ENCODE data around the gene PGLYRP1.

Gene PGLYRP1

GRCh38 chr19:46016426-46017094, 6.3 kb downstream of the PGLYRP1 start:
- peak overlapping the region; percentile 52 for H3K4me3 ChIP-seq (replicated peaks; ENCODE audit: low read depth, low read length)
- TF ChIP-seq, protein P1, sequence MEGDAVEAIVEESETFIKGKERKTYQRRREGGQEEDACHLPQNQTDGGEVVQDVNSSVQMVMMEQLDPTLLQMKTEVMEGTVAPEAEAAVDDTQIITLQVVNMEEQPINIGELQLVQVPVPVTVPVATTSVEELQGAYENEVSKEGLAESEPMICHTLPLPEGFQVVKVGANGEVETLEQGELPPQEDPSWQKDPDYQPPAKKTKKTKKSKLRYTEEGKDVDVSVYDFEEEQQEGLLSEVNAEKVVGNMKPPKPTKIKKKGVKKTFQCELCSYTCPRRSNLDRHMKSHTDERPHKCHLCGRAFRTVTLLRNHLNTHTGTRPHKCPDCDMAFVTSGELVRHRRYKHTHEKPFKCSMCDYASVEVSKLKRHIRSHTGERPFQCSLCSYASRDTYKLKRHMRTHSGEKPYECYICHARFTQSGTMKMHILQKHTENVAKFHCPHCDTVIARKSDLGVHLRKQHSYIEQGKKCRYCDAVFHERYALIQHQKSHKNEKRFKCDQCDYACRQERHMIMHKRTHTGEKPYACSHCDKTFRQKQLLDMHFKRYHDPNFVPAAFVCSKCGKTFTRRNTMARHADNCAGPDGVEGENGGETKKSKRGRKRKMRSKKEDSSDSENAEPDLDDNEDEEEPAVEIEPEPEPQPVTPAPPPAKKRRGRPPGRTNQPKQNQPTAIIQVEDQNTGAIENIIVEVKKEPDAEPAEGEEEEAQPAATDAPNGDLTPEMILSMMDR (IDR thresholded peaks at IDR 0.05; ENCODE audit: low read length, missing control alignments) = peak; percentile 74
- DNase-seq (ENCODE audit: low read depth) = peak; percentile 81

- no peak for DNase-seq (ENCODE audit: low read depth)
- TF ChIP-seq, protein P1 (IDR thresholded peaks at IDR 0.05; ENCODE audit: low read length, missing control alignments) = no peak
- H3K4me3 ChIP-seq (replicated peaks; ENCODE audit: low read depth, low read length) = peak overlapping the region; percentile 52
Observed at GRCh38 chr19:46015687-46016425, 7.0 kb downstream of the PGLYRP1 start.

GRCh38 chr19:46014941-46015686, 7.7 kb downstream of the PGLYRP1 start:
- DNase-seq (ENCODE audit: low read depth) = peak; percentile 16
- H3K4me3 ChIP-seq (replicated peaks; ENCODE audit: low read depth, low read length) = no peak overlapping the region

GRCh38 chr19:46014534-46014933, 8.3 kb downstream of the PGLYRP1 start:
- H3K4me3 ChIP-seq (replicated peaks; ENCODE audit: low read depth, low read length) = no peak overlapping the region
- TF ChIP-seq, protein P1 (IDR thresholded peaks at IDR 0.05; ENCODE audit: low read length, missing control alignments) = no peak
- no peak for DNase-seq (ENCODE audit: low read depth)

More at GRCh38 chr19:46014941-46015686, 7.7 kb downstream of the PGLYRP1 start:
- TF ChIP-seq, protein P1 (IDR thresholded peaks at IDR 0.05; ENCODE audit: low read length, missing control alignments) = no peak

DNA sequence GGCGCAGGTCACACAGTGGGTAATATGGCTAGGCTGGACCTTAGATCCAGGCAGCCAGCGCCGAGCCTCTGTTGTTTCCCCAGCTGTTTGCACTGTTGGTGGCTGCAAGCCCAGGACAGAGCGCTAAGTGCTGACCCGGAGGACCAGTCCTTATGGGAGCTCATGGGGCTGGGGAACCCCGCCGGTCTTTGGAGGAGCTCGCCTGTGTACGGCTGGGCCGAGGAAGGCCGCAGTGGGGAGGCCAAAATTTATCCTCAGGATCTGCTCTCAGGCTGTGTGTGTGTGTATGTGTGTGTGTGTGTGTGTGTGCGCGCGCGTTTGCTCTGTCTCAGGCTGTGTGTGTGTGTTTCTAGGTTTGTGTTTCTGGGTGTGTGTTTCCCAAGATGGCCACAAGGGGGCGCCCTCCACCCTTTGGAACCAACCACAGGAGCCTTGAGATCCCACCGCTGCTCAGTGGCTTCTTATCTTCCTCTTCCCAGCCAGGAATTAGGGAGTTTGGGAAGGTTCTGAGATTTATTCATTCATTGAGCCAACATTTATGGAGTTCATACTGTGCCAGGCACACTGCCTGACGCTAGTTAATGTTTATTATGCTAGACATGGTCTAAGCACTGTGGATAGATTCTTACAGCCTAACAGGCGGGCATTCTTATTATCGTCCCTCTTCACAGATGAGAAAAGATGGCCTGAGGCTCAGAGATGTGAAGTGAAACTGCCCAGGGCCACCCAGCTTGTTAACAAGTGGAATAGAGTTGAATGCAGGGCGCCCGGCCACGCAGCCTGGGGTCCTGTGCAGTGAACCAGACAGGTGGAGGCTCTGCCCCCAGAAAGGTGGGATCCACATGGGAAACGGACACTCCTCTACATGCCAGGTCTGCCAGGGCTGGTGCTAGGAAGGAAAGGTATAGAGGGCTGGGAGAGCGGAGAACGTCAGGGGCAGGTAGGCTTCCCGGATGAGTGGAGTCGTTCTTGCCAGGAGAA, 13.0 kb downstream of the PGLYRP1 start:
- DNase-seq (ENCODE audit: low read depth) = peak; percentile 82
- no peak overlapping the region for H3K4me3 ChIP-seq (replicated peaks; ENCODE audit: low read depth, low read length)
- TF ChIP-seq, protein P1 (IDR thresholded peaks at IDR 0.05; ENCODE audit: low read length, missing control alignments) = peak; percentile 81

- no peak for DNase-seq (ENCODE audit: low read depth)
- no peak overlapping the region for H3K4me3 ChIP-seq (replicated peaks; ENCODE audit: low read depth, low read length)
- TF ChIP-seq, protein P1 (IDR thresholded peaks at IDR 0.05; ENCODE audit: low read length, missing control alignments) = no peak
Observed at GRCh38 chr19:46006411-46006810, 16.4 kb downstream of the PGLYRP1 start.

All from fibroblast of pulmonary artery (primary cell).